Esophagus squamous epithelium (tissue), 4 donors: Measurements from ENCODE around the gene SLC1A3.

Experiments used
- CTCF ChIP-seq, 6 experiments: fragments of 450-650 bp in 4 of 6; fragments of 200-600 bp in 2 of 6; sonication (generic) in 2 of 6; IDR thresholded peaks; one replicate each; pipeline ENCODE4 v1.5.1; 2016 to 2019; ENCODE audit warnings: antibody characterized with exemption in 6 of 6, mild to moderate bottlenecking in 4 of 6, moderate library complexity in 4 of 6
- POLR2A ChIP-seq, 4 donors: fragments of 450-650 bp; IDR thresholded peaks; one replicate each; pipeline ENCODE4 v1.6.1; 2017; ENCODE audit warnings: antibody characterized with exemption in 4 of 4, mild to moderate bottlenecking in 4 of 4, moderate library complexity in 3 of 4

- TF ChIP-seq POLR2A (IDR thresholded peaks at IDR 0.05) (no peak), CTCF (IDR thresholded peaks at IDR 0.05) (no peak)
Measured at GRCh38 chr5:36666986-36667385, 60.6 kb downstream of the SLC1A3 start.
